GM19397 (cell line): ENCODE measurements around the gene HAUS3.

ENCODE experiments used
- ATAC-seq: cut with Tn5 transposase; IDR thresholded peaks from one replicate; pipeline ENCODE4 v1.9.1; 2021; ENCODE audit warnings: mild to moderate bottlenecking, moderate library complexity; ENCODE audit not compliant: unreplicated experiment

HAUS3 gene

DNA sequence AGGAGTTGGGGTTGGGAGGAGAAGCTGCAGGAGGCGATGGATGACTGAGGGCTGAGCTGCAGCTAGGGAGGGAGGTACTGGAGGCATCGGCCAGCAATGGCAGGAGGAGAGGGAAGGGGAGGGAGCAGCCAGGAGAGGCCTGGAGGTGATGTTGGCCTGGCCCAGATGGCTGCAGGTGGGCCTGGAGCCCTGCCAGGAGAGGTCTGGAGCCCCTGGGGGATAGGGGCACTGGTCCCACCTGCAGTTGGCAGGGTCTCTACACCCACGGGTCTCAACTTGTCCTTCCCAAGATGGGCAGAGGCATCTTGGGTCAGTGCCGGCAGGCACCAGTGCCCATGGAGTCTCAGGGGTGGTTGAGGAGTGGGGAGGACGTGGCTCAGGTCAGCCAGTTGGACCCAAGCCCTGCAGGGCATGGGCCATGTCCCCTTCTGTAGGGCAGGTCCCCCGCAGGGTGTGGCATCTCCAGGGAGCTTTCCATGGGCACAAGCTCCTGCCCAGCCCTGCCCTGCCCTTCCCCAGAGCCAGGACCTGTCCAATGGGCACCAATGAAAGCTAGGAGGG, 22.6 kb upstream of the HAUS3 start:
- ATAC-seq = no peak

- no peak for ATAC-seq
Measured at GRCh38 chr4:2263926-2264321, 22.0 kb upstream of the HAUS3 start.

DNA sequence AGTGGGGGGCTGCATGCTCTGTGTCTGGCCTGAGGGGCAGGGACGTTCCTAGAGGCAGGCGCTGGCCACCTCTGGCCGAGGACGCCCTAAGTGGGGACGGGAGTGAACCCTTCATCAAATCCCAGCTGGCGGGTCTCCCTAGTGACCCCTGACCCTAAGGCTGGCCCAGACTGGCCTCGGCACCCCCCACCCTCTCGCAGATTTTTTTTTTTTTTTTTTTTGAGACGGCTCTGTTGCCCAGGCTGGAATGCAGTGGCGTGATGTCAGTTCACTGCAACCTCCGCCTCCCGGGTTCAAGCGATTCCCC, 21.0 kb upstream of the HAUS3 start:
- ATAC-seq = no peak

GRCh38 chr4:2262145-2262943, 20.4 kb upstream of the HAUS3 start:
- peak; percentile 86 for ATAC-seq

GRCh38 chr4:2261853-2262144, 19.9 kb upstream of the HAUS3 start, which contains the start of gene MXD4:
TSS of gene MXD4 (minus strand) at chr4:2262109. CDS start at chr4:2261980, 129 bp downstream.
- ATAC-seq = peak; percentile 3

GRCh38 chr4:2261110-2261852, 19.4 kb upstream of the HAUS3 start:
- no peak for ATAC-seq

DNA sequence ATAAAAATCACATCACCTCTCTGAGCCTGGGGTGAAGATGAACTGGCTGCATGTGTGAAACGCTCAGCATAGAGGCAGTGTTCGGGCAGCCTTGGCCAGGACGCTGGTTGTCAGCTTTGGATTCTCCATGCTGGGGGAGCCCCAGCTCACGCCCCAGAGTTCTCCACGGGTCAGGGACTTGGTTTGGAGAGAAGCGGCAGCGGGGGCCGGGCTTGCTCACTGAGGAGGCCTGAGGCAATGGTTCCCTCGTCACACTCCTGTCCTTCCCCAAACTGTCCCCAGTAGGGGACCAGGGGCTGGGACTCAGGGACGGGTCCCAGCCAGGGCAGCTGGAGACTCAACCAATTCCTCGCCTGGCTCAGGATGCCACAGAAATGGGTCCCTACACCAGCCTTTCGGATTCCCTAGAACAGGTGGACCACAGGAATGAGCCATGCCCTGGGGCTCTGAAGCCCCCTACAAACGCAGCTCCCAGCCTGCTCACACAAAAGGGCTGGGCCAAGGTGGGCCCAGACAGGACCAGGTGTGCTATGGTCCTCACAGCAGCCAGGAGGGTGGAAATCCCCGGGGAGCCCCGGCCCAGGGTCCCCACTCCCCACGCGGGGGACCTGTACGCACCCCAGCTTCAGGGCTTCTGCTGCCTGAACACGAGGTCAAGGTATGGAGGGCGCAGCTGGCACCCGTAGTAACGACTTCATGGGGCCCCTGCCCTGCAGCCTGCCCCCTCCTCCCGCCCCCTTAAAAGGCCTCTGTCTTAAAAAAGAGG, 18.6 kb upstream of the HAUS3 start:
- no peak for ATAC-seq

DNA sequence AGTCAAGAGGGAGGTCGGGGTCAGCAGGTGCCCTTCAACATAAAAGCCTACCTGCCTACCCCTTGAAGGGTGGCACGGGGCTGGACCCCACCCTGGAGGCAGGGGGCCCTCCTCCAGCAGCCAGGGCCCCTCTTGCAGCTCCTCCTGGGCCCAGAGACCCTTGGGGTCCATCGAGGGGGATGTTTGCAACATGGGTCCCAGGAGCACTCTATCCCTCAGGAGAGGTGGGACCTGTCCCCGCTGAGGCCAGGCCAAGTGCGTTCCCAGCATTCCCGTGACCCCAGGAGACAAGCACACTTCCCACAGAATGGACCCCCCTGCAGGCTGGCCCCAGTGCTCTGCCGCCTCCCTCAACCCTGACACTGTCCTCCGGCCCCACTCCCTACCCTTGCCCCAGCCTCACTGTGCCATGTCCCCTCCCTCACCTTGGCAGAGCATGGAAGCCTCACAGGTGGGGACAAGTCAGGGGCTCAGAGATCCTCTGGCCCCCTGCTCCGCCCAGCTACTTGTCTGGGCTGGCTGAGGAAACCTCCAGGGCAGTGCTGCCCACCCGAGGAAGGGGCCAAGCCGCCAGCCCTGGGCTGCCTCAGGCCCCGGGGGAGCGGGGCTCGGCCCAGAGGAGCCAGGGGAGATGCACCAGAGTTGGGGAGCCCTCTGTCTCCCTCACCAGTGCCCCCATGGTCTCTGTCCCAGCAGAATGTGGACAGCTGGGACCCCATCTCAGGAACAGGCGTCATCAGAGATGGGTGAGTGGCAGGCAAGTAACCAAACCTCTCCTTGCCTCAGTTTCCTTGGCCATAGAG, 17.8 kb upstream of the HAUS3 start:
- ATAC-seq = no peak

GRCh38 chr4:2259036-2259540, 17.2 kb upstream of the HAUS3 start:
- ATAC-seq = no peak

DNA sequence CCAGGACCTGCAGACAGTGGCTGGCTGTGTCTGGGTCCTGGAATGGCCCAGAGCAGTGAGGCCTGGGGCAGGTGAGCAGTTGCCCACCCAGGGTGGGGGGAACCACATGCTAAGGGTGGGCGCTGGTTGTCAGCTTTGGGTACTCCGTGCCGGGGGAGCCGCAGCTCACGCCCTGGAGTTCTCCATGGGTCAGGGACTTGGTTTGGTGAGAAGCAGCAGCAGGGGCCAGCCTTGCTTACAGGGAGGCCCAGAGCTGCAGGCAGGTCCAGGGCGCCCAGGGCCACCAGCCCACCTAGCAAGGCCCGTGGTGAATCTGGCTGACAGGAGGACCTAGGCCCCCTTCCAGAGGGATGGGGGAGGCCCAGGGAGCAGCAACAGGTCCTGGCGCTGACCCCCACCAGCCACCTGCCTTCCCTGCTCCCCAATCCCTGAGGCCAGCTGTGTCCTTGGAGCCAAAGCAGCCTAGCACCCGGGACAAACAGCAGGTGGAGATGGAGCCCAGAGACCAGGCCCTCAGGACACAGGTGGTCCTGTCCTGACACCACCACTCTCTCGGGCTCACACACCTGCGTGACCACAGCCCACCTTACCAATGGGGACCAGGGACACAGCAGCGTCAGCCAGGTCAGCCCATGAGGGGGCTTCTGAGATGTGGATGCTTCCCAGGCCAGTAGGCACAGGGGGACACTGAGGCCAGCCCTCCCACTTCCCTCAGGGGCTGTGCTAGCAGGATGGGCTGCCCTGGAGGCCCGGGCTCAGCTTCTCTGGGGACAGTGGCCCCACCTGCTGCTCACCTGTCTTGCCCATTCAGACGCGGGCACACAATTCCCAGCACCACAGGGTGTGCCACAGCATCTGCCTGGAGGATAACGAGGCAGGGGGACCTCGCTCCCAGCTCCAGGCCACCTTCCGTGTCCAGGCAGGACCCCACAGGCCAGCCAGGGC, 16.4 kb upstream of the HAUS3 start:
- ATAC-seq = no peak

- ATAC-seq = no peak
Measured at GRCh38 chr4:2257361-2258081, 15.6 kb upstream of the HAUS3 start.

GRCh38 chr4:2256781-2257191, 14.9 kb upstream of the HAUS3 start:
- no peak for ATAC-seq

DNA sequence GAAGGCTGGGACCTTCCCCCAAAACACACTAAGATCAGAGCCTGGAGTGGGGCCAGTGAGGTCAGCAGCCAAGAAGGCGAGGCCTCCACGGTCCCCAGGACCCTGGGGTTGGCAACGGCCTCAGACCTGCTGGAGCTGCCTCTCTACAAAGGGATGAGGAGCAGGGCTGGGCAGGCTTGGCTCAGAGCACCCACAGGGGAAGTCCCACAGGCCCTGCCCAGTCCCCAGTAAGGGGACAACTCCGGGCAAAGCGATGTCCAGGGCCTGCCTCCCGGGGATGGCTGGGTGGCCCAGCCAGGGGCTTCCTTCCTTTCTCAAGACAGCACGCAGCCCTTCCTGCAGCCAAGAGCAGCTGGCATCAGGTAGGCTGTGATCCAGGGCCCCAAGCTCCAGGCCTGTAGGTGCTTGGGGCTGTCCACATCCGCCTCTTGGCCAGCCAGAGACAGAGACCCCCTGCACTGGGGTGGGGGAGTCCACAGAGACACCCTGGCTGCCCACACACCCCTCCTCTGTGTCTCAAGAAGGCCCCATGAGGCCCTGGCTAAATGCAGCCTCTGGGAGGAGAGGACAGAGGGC, 14.3 kb upstream of the HAUS3 start:
- ATAC-seq = no peak

DNA sequence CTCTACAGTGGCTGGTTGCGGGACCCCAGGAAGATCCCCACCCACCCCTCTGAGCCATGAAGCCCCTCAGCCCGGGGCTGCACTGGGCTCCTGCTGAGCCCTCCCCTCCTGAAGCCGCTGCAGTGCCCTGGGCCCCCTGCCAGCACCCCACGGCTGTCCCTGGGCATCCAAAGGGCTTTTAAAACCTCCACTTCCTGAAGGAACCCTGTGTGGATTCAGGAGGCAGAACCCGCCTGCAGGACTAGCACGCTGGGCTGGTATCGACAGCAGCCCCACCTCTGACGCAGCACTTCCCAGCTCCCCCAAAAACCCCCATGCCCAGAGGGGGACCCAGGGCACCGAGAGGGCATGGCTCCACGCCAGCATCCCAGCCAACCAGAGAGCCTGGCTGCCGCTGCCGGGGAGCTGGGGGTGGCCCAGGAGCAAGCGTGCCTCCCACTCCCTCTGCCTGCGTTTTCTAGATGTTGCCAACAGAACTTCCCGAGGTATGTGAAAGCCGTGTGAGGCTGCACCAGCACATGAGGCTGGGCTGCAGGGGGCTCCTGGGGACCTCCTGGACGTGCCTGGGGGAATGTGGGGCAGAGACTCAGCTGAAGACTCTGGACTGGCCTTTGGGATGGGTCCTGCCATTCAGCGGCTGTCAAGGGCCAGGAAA, 13.7 kb upstream of the HAUS3 start:
- no peak for ATAC-seq

- ATAC-seq = no peak
Measured at GRCh38 chr4:2254665-2255500, 13.0 kb upstream of the HAUS3 start.

DNA sequence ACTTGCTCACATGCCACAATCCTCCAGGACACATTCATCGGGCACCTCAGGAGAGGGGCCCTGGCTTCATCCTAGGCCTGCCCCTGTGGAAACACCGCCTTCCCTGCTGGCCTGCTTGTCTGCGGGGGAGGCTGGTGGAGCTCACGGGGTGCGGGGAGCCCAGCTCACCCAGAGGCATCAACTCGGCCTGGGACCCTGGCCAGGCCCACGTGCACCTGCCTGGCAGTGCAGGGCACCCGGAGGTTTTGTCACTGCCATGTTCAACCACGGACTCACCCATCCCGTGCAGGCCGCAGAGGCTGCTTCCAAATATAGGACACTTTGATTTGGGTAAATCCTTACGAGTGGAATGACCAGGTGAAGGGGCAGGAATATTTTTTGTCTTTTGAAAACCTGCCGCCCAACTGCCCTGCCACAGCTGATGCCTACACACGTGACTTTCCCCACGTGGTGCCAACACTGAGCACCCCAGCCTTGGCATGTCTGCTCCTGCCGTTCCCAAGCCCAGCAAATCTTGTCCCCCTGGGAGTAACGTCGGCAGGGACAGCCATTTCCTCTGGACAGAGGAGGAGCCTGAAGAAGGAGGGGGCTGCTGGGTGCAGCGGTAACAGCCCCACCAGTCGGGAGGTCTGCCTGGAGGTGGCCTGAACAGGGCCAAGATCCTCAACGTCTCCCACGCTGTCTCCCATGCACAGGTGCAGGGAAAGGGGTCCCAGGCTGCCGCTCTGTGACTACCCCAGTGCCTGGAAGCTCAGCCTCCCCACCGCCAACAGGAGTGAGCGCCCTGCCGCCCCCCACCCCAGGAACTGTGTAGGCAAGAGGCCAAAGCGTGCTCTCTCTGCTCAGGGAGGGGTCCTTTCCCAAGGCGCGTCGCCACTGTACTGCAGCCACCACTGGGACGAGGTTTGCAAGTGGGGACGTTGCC, 11.5 kb upstream of the HAUS3 start:
- ATAC-seq = no peak
